ENCODE measurements around the gene PHF19.

Gene PHF19

DNA sequence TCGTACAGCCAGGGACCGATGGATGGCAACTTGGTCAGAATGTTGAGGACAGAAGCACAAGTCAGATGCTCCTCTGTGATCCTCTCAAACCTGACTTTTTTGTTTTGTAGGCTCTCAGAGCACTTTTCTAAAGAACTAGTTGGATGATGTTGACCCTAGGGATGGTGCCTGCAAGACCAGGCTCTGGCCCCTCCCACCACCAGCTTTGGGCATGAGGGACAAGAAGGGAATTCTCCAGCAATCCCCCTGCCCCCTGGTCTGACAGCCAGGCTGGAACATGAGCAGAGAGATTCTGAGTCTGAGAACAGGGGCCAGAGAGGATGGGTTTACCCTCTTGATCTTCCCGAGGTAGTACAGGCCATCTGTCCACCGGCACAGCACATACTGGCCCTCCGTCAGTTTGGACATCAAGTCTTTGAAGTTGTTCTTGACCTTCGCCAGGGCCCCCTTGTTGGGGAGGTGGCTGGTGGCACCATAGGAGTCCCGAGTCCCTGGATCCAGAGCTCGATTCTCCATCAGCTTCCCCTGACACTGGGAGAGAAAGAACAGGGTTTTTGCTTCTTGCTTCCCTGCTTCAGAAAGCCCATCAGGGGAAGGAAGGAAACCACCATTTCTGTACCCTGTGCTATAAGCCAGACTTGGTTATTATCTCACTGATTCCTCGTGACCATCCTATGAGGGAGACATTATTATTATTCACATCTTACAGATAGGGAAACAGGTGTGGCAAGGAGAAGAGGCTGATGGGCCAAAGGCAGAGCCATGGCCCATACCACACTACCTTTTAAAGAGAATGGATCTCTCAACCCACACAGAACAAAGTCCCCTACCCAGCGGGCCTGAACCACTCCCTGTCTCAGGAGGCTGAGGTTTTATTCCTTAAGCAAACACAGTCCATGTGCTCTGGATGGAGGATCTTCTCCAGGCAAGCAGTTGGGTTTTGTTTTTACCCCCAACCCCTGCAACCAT, 2.5 kb downstream of the PHF19 start:
- in situ Hi-C loops (cut with MboI; ENCODE audit: low sequenced_read_pairs): no loop called here

DNA sequence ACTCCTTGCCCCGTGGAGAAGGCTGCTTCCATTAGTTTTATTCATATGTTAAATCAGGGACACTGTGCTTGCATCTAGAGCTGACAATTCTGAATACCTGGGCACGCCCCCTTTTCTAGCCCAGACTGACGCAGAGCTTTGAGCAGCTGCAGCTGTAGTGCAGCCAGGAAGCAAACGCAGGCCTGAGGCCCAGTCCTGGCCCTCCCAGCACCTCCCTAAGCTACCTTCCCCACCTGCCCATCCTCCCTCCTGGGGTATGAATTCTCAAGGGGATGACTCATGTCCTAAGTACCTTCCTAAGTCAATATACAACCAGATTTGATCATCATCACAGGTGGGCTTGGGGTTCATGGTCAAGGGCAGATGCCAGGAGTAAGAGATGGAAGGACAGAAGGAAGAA, 3.5 kb downstream of the PHF19 start:
- in situ Hi-C loops (cut with MboI; ENCODE audit: low sequenced_read_pairs): no loop called here

DNA sequence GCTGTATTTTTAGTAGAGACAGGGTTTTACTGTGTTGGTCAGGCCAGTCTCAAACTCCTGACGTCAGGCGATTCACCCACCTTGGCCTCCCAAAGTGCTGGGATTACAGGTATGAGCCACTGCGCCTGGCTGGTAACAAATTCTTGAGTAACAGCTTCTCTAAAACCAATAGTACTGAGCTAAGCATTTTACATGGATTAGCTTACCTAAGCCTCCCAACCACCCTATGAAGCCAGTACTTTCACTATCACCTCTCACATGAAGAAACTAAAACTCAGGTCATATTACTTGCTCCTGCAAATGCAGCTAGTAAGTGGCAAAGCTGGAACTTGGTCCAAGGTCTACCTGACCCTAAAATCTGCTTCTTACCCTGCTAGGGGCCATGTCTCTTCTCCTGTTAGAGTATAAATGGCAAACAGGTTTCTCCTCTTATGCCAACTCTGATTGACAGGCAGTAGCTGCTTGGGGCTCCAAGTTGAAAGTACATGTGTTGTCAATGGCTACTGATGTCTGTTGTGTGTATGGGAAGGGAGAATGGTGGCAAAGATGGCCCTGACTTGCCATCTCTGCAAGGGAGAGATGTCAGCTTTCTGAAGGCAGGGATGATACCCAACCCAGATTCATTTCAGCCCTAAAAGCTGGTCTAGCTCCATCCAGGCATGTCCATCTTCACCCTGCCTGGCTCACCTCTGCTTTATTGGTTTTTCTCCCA, 4.0 kb downstream of the PHF19 start:
- in situ Hi-C loops (cut with MboI; ENCODE audit: low sequenced_read_pairs): no loop called here

DNA sequence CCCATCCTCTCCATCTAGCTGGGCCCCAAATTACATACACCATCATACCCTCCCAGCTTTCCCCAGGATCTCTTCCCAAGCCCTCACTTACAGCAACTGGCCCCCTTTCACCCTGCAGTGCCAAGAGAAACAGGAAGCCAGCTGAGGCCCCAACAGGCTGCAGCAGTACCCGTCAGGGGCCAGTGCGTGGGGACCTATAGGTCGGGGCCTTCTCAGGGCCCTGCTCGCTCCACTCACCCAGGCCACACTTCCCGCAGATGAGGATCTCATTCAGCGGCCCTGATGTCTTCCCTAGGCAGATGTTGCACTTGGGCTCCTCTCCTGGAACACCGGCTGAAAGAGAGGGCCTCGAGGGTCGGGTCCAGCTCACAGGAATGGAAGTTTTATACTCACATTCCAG, 6.8 kb downstream of the PHF19 start:
- in situ Hi-C loops (cut with MboI; ENCODE audit: low sequenced_read_pairs): no loop called here

DNA sequence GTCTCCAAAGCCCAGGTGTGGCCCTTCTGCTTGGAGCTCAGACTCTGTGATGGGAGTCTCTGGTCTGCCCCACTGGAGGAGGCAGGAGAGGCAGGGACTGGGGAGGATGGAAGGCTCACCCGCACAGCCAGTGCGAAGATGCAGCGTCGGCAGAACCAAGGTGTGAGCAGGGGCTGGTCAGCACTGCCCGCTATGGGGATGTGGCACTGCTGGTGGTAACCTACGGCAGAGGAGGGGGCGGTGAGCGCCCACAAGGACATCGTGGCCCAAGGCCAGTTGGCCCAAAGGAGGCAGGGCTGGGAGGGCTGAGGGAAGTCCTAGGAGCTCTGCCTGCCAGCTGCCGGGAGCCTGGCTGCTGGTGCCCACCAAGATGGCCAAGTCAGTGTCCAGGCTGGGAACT, 7.3 kb downstream of the PHF19 start:
- in situ Hi-C loops (cut with MboI; ENCODE audit: low sequenced_read_pairs): no loop called here

DNA sequence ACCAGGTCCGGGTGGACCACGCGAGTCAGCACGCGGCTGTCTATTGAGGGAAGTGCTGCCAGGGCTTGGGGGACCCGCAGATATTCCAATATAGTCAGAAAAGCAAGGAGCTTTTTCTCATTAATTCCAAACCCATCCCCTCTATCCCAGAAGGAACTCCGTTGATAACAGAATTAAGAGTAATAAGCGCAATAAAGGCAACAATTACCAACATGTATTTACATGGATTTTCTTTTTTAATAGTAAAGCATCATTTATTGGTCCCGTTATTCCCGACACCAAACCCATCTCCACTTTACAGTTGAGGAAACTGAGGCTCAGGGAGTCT, 7.7 kb downstream of the PHF19 start:
- in situ Hi-C loops (cut with MboI; ENCODE audit: low sequenced_read_pairs): no loop called here

DNA sequence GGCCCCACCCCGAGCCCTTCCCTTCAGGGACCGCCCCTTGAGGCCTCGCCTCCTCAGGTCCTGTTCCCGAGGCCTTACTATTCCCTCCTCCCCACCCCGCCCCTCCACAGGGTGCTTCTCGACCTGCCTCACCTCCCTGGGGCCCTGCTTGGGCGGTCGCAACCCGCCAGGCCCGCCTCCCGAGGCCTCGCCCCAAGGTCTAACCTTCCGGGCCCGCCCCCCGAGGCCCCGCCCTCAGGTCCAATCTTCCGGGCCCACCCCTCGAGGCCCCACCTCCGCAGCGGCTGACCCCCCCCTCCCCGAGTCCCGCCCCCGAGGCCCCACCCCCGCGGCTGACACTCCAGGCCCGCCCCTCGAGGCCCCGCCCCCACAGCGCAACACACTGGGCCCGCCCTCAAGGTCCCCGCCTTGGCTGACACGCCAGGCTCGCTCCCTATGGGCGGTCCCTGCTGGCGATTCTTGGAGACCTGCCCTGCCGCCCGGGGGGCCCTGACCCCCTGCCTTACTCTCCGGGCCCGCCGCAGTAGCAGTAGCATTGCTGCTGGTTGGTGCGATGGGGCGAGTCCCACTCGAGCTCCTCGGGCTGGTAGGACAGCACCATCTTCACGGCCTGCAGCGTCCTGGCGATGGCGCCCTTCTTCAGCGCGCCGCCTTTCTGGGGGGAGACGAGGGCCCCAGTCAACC, 8.2 kb downstream of the PHF19 start:
- in situ Hi-C loops (cut with MboI; ENCODE audit: low sequenced_read_pairs): no loop called here

DNA sequence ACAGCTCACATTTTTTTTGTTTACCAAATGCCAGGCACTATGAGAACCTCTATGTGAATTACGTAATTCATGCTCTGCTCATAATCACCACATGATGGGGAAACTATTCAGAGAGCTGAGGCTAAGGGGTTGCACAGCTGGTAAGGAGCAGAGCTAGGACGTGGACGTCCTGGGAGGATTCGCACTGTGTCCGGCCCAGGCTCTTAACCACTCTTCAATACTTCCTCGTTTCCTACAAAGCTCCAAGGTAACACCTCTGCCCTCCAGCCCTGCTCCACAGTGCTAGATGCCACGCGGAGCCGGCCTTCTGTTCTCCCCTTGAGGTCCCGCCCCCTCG, 8.7 kb downstream of the PHF19 start:
- in situ Hi-C loops (cut with MboI; ENCODE audit: low sequenced_read_pairs): no loop called here

DNA sequence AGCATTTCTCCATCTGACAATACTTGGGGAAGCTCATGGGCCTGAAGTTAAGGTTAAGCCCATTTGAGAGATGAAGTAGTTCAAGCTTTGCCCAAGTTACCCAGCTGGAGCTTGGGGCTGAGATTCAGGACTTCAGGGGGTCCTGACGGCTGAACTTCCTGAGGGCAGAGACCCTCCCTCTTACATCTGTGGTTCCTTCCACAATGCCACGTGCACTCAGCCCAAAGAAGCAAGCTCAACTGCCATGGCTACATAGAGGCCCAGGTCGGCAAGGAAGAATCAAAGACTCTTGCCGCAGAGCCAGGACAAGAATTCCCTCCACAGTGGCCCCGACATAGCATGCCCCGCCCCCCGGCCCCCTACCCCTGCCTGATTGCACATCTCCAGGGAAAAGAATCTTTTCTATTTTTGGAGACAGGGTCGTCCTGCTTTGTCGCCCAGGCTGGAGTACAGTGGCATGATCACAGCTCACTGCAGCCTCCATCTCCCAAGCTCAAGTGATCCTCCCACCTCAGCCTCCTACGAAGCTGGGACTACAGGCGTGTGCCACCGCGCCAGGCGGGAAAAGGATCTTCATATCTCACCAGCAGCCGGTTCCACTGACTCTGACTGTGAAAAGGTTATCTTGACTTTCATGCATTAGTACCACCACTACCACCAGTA, 9.2 kb downstream of the PHF19 start:
- in situ Hi-C loops (cut with MboI; ENCODE audit: low sequenced_read_pairs): no loop called here

DNA sequence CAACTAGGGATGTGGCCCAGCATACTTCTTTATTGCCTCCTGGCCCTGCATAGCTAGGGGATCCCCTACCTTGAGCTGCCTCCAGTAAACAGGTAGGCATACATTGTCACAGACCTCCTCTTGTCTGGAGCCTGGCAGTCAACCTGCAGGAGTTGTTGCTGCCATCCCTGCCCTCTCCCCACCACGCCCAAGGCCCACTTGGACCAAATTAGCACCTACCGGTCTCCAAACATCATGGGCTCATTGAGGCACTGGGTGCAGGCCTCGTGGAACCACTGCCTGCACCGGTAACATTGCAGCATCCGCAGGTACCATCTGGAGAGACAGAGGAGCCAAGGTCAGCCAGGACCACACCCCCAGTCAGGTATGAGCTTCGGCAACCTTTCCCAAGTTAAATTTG, 10.3 kb downstream of the PHF19 start:
- in situ Hi-C loops (cut with MboI; ENCODE audit: low sequenced_read_pairs): no loop called here

DNA sequence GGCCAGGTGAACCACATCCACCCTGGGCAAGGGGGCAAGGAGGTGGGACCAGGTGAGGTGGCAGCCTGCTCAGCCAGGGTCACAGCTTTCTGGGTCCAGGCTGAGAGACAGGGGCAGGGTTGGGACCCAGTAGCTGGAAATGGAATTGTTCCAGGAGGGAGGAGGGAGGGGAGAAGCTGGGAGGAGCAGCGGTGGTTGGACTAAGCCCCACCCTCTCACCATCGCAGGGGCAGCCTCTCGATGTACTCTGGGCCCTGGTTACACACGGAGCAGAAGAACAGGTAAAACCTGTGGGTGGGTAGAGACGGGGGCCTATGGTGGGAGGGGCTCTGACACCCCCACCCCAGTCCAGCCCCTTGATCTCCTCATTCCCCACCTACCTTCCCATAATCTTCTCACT, 11.2 kb downstream of the PHF19 start:
- in situ Hi-C loops (cut with MboI; ENCODE audit: low sequenced_read_pairs): no loop called here

DNA sequence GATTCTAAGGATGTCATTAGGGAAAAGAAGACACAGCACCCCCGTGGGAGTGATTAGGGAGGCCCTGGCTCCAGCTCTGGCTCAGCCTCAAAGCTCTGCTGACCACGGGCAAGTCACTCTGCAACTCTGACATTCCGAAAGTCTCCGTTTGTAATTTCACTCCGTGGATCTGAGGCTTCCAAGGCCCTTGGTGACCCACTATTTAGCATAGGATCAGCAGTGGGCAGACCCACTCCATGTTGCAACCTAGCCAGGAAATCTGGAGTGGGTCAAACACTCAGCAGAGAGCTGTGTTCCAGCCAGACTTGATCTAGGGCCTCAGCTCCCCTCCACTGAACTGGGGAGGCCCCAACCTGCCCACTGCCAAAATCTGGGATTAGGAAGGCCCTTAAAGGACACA, 11.8 kb downstream of the PHF19 start:
- in situ Hi-C loops (cut with MboI; ENCODE audit: low sequenced_read_pairs): no loop called here

DNA sequence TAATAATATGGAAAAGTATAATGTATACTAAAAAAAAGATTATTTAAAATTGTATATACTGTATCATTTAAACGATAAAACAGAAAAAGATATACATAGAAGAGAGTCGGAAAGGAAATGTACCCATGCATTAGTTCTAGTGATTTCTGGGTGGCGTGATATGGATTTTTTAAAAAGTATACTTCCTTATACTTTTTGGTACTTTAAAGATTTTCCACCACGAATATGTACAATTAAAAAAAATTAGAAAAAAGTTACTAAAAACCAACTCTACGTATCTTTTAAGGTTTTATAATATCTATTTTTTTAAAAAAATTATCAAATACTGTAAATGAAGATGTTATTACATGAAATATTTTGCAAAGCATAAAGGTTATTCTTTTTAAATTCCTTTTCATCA, 12.3 kb downstream of the PHF19 start:
- in situ Hi-C loops (cut with MboI; ENCODE audit: low sequenced_read_pairs): no loop called here

DNA sequence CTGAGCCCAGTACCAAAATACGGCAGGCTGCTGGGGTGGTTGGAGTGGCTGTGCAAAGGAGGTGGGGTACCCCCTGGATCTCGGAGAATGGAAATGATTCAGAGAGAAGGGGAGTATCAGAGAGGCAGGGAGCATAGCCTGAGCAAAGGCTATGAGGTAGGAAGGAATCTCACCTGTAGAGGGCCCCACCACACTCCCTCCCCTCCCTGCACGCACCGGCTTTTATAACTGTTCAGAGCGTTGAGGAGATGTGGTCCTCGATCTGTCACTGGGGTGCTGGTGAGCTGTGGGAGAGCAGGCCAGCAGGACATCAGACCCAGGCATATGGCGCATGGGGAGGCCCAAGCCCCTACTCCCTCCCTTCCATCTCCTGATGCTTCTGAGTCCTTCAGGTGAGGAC, 13.2 kb downstream of the PHF19 start:
- in situ Hi-C loops (cut with MboI; ENCODE audit: low sequenced_read_pairs): no loop called here

DNA sequence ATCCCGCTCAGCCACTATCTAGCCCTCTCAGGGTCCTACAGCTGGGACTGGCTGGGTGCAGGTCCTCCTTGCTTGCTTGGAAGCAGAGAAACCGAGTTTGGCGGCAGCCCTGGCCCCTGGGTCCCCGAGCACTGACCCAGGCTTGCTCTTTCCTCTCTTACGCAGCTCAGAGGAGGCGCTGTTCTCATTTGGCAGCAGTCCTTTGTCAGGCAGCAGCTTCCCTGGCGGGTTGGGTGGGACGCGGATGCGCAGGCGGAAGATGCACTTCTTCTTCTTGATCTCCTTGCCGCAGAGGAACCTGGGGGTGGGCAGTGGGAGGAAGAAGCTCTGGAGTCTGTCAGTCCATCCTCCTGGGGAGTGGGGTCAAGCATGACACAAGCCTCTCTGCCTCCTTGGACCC, 14.5 kb downstream of the PHF19 start:
- in situ Hi-C loops (cut with MboI; ENCODE audit: low sequenced_read_pairs): no loop called here

DNA sequence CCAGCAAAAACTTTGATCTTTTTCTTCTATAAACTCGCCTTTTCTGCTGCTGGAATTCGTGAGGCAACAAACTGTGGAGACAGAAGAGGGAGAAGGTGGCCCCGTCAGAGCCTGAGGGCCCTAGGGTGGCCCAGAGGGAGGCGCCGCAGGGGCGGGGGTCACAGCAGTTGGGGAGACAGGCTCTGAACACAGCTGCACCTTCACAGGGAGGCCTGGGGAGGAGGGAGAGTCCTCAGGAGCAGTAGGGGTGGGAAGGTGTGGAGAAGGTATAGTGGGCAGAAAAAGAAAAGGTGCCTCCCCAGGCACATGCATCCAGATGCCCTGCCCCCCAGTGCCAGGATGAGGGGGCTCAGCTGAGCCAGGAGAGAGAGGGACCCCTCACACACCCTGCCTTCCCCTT, 15.1 kb downstream of the PHF19 start:
- in situ Hi-C loops (cut with MboI; ENCODE audit: low sequenced_read_pairs): no loop called here

DNA sequence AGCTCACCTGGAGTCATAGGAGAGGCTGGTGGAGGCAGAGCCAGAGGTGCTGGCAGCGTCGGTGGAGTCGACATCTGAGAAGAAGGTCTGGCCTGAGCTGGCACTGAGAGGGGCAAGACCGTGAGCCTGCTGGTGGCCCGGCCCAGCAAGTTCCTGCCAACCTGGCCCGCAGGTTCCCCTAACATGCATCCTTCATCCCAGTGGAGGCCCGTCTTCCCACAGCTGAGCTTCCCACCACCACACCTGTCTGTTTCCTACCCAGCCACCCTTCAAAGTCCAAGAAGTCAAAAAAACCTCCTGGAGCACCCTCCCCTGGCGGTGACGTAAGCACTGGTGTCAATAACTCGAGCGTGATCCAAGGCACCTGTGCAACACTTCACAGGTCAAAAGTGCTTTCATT, 16.9 kb downstream of the PHF19 start:
- in situ Hi-C loops (cut with MboI; ENCODE audit: low sequenced_read_pairs): no loop called here

DNA sequence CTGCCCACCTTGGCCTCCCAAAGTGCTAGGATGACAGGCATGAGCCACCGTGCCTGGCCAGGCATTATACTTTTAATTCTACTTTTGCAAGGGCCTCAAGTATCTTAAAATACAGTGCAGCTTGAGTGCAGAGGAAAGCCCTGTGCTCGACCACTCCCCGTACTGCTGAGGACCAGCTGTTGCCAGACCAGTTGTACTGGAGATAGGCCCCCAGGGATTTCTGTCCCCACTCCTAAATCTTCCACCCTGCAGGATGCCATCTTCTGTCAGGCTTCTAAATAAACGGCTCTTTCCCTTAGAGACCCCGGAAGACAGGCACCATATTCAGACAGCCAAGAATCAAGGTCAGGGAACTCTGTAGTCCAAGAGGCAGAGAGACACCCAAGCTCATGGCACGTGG, 17.6 kb downstream of the PHF19 start:
- in situ Hi-C loops (cut with MboI; ENCODE audit: low sequenced_read_pairs): no loop called here

DNA sequence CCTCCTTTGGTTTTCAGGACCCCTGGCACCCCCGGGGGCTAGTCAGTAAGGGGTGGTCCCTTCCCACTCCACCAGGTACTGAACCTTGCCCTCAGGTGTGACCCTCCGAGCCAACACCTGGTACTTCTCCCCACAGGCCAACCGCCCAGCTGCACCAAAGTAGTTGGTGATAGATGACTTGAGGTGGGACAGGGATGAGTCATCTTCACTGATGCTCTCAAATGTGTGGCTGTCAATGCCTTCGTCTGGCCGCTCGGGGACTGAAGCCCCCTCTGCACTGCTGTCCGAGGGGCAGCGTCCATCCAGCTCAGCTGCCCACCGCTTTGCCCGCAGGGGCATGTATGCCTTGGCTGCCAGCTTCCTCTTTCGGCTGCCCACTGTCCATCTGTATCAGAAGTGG, 19.1 kb downstream of the PHF19 start:
- in situ Hi-C loops (cut with MboI; ENCODE audit: low sequenced_read_pairs): no loop called here

DNA sequence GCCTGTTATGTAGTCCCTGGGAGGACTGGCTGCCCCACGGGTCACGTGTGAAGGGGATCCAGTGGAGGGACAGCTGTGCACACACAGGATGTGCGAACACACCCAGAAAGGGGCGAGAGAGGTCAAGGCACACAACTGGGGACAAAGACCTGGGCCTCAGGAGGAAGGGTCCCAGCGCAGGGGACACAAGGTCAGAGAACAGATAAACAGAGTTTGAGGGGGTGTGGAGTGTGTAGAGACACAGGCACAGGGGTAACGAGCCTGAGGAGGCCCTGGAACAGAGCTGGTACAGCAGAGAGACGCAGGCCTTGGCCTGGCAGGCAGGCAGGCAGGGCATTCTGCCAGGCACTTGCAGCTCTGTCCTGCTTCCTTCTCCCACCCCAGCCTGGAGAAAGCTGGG, 19.5 kb downstream of the PHF19 start:
- in situ Hi-C loops (cut with MboI; ENCODE audit: low sequenced_read_pairs): no loop called here

DNA sequence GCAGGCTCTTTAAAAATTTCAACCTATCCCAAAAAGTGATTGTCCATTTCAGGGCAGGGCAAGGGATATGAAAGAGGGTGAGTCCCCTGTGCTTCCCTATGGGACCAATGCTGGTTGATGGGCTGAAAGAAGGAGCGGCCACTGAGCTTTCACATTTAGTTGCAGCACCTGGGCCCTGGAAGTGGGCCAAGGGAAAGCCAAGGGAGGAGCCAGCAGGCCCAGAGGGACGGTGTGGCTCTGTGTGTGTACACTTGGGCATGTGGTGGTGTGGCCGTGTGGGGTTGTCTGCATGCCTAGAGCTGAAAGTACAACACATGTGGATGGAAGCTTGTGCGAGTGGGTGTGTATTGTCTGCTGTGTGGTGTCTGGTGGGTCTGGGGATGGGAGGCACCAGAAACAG, 20.3 kb downstream of the PHF19 start:
- in situ Hi-C loops (cut with MboI; ENCODE audit: low sequenced_read_pairs): no loop called here

Data from HL-60/S4 treated with retinoic acid at 250 ng/mL for 4 days and 3 days (cell line).